Skin of body (tissue), 2 donors: ENCODE measurements around the gene UQCR10. TPM values are rescaled to one million over a fixed set of nuclear protein-coding genes. Genes with fewer than 3 reads are reported as not detected.

Source experiments
- DNase-seq: peaks from one replicate; lab custom pipeline; 2025; lab: John Stamatoyannopoulos, UW
- total RNA-seq: library from RNA; depleted of rRNA; stranded (reverse); fragments of >200 nt; gene quantifications from one replicate; pipeline ENCODE4 v1.2.3, GENCODE V29; 2014

UQCR10 gene
- total RNA-seq, result 52.8 TPM

- peak; percentile 95 for DNase-seq
Observed at GRCh38 chr22:29767171-29768051, at the start of gene UQCR10. Gene UQCR10, plus strand, starts transcription at chr22:29767369. Its CDS starts 30 bp downstream, at chr22:29767399.

GRCh38 chr22:29717789-29718188, 49.4 kb upstream of the UQCR10 start:
- DNase-seq, result no peak

- no peak for DNase-seq
Observed at GRCh38 chr22:29718949-29719898, 47.9 kb upstream of the UQCR10 start.

GRCh38 chr22:29719899-29720645, 47.1 kb upstream of the UQCR10 start, which contains the start of gene CABP7:
Gene CABP7, plus strand, starts transcription at chr22:29720003. Its CDS starts 422 bp downstream, at chr22:29720425.
- DNase-seq, result no peak

- DNase-seq, result no peak
Observed at GRCh38 chr22:29720811-29721323, 46.3 kb upstream of the UQCR10 start.

GRCh38 chr22:29722151-29722550, 45.0 kb upstream of the UQCR10 start:
- DNase-seq, result no peak

GRCh38 chr22:29722587-29722986, 44.6 kb upstream of the UQCR10 start:
- DNase-seq, result no peak

GRCh38 chr22:29723766-29724165, 43.4 kb upstream of the UQCR10 start:
- DNase-seq, result no peak

GRCh38 chr22:29724843-29725242, 42.3 kb upstream of the UQCR10 start:
- no peak for DNase-seq

GRCh38 chr22:29726106-29726505, 41.1 kb upstream of the UQCR10 start:
- DNase-seq, result no peak

- DNase-seq, result no peak
Observed at GRCh38 chr22:29726512-29727130, 40.5 kb upstream of the UQCR10 start.

- no peak for DNase-seq
Observed at GRCh38 chr22:29727131-29727523, 40.0 kb upstream of the UQCR10 start.

GRCh38 chr22:29729161-29729560, 38.0 kb upstream of the UQCR10 start:
- DNase-seq, result no peak

- DNase-seq, result no peak
Observed at GRCh38 chr22:29731058-29731850, 35.9 kb upstream of the UQCR10 start.

- DNase-seq, result no peak
Observed at GRCh38 chr22:29732883-29733282, 34.3 kb upstream of the UQCR10 start.

- DNase-seq, result no peak
Observed at GRCh38 chr22:29733362-29734201, 33.6 kb upstream of the UQCR10 start.

GRCh38 chr22:29734406-29734805, 32.8 kb upstream of the UQCR10 start:
- no peak for DNase-seq

- no peak for DNase-seq
Observed at GRCh38 chr22:29734838-29735237, 32.3 kb upstream of the UQCR10 start.

GRCh38 chr22:29735416-29735815, 31.8 kb upstream of the UQCR10 start:
- no peak for DNase-seq
